HG03558 (cell line): Measurements from ENCODE around the gene LAGE3.

Experiments used
- ATAC-seq: cut with Tn5 transposase; IDR thresholded peaks from one replicate; pipeline ENCODE4 v1.9.1; 2021; ENCODE audit warnings: moderate number of reproducible peaks; ENCODE audit not compliant: unreplicated experiment; ENCODE audit errors: extremely low read depth

LAGE3 gene

GRCh38 chrX:154481911-154482601 lies 3.0 kb upstream of the LAGE3 start:
- no peak for ATAC-seq

GRCh38 chrX:154481195-154481594 lies 2.1 kb upstream of the LAGE3 start:
- no peak for ATAC-seq

DNA sequence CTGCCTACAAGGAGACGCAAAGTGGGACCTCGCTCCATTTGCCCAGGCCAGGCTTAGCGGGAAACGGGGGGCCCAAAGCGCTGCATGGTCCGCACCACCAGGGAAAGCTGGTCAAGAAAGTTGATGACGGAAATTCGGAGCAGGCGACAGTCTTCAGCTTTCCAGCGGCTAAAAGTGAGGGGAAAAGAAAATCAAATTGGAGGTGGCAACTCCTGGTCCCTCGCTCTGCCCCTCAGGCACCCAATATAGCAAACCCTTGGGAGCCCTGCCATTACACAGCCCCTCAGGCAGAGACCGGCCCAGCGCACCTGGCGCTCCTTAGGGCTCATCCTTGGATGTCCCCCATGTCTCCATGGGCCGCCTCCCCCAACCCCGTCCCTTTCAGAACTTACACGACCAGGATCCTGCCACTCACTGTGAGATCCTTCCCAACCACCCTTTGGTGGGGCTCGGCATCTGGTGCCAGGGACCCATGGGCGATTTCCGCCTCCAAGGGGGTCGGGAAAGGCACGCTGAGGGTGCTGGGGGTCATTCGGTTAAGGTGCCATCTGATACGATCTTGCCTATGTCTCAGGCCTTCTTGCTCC lies 1.1 kb downstream of the LAGE3 start:
- ATAC-seq, result no peak

DNA sequence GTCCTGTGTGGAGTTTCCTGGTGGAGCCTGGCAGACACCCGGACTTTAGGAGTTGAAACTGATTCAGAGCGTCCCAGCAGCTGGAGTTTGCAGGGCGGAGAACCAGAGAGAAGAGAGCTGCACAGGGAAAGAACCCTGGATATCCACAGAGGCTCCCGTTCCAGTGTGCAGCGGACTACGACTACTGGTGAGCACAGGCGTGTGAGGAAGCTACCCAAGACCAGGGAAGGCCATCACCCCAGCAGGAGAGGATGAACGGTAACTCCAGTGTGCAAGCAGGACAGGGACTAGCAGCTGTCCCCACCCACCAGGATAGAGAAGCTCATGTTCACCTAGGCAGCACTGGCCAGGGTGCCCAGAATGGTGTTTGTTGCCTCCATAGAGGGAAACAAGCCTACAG lies 2.3 kb downstream of the LAGE3 start:
- no peak for ATAC-seq

DNA sequence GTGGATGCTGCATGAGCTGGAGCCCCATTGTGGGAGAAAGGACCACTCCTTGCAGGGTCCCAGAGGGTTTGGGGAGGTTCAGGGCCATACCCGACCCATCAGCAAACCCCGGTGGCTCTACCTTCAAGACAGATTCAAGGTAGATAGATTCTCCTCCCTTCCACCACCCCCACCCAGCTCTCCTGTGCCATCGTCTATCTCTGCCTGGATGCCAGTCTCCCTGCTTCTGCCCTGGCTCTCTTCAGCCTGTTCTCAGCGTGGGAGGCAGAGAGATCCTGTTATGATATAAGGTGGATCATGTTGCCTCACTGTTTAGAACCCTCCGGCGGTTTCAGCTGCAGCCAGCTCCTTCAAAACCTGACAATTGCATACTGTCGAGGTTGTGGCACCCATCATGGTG lies 5.4 kb downstream of the LAGE3 start:
- no peak for ATAC-seq

DNA sequence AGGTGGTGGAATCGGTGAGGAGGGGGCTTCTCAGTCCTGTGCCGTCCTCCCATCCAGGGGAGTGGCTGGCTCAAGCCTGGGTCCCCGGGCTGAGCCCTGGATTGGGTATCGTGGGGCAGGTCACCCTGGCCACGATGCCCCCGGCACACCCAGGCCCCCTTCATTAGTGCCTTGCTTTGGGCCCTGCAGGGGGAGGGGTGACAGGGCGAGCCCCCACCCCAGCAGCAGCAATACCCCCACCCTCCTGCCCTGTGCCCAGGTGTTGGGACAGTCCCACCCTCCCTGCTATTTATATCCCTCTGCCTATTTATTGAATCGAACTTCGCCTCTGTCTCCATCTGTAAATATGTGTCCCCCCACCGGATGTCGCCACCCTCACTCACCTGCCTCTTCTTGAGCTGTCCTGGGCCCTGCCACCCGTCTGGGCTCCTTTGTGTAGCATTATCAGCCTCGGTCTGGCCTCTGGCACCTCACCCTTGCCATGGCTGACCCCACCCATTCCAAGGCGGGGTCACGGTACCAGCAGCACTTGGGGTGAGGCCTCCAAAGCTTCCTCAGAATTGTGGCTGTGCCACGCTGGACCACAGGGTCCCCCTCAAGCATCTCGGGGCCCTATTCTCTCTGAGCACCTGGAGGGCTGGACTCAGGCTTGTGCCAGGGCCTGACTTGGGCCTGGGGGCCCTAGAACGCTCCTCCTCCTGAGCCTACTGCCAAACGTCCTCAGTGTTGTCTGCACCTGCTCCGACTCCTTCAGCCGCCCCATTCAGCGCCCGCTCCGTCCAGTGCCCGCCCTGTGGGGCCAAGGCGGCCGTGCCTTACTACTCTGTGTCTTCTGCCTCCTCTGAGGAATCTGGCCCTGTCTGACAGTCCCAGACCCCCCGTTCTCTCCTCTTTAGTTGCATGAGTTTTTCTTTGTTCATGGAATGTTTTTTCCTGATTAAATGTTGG lies 6.1 kb downstream of the LAGE3 start:
- ATAC-seq, result no peak

DNA sequence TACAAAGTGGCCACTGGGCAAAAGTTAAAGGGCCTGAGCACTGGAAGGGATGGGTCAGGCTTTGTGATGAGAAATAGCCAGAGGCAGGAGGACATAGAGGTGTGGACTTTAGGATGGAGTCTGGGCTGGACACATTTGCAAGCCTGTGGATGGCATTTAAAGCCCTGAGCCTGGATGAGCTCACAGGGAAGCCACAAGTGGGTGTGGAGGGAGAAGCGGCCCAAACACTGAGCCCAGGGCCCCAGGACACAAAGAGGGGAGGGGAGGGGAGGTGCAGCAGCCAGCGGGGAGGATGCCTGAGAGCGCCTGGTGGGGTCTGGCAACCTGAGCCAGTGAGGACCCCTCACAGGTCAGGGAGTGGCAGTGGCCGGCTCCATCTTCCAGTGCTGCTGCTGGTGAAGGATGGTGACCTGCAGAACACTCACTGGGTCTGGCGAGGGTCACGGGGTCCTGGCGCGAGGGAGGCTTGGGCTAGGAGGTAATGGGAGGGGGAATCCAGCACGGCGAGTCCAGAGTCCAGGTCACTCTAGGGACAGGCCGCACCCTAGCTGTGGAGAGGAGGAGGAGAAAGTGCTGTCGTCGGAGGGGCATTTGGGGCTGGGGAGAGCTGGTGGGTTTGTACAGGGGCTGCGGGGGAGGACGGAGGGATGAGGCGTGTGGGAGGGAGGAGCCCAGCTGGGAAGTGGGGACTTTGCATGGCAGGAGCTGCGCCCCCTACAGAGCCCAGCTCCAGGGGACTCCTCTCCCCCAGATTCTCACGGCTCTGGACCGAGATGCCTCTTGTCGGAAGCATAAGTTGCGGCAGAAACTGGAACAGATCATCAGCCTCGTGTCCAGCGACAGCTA lies 7.0 kb downstream of the LAGE3 start:
- ATAC-seq, result no peak

DNA sequence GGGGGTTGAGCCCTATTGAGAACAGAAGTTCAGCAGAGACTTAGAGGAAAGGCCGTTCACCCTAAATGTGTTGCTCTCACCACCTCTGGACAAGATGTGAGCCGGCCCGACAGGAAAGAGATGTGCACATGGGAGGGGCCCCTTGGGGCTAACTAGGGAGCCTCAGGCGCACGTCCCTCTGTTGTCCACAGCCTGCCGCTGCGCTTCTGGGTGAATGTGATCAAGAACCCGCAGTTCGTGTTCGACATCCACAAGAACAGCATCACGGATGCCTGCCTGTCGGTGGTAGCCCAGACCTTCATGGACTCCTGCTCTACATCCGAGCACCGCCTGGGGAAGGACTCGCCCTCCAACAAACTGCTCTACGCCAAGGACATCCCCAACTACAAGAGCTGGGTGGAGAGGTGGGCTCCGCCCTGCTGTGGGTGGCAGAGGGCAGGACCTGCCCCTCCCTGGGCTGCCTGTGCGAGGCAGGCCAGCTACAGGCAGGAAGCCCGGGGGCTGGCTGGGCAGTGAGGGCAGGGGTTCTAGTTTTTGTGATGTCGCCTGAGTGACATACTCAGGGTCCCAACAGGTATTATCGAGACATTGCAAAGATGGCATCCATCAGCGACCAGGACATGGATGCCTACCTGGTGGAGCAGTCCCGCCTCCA lies 8.0 kb downstream of the LAGE3 start:
- no peak for ATAC-seq

GRCh38 chrX:154470434-154470833 lies 8.6 kb downstream of the LAGE3 start:
- no peak for ATAC-seq

DNA sequence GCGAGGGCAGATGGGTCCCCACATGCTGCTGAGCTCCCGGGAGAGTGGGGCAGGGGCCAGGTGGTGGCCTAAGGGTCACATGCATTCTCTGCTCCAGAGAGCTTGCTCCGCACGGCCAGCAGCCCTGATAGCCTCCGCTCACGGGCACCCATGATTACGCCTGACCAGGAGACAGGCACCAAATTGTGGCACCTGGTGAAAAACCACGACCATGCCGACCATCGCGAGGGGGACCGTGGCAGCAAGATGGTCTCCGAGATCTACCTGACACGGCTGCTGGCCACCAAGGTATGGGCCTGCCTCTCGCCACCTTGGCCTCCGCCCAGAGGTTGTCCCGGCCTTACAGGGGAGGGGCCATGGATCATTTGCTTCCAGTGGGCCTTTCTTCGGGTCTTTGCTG lies 9.2 kb downstream of the LAGE3 start:
- ATAC-seq, result no peak

DNA sequence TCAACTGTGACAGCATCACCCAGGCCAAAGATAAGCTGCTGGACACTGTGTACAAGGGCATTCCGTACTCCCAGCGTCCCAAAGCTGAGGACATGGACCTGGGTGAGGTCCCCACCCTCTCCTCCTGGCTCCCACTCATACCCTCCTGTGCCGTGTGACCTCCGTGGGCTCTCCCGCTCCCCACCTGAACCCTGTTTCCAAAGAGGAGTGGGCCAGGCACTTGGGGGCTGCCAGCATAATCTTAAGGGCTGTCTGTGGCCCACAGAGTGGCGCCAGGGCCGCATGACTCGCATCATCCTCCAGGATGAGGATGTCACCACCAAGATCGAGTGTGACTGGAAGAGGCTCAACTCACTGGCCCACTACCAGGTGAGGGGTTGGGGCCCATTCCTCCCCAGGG lies 10.0 kb downstream of the LAGE3 start:
- ATAC-seq, result no peak

DNA sequence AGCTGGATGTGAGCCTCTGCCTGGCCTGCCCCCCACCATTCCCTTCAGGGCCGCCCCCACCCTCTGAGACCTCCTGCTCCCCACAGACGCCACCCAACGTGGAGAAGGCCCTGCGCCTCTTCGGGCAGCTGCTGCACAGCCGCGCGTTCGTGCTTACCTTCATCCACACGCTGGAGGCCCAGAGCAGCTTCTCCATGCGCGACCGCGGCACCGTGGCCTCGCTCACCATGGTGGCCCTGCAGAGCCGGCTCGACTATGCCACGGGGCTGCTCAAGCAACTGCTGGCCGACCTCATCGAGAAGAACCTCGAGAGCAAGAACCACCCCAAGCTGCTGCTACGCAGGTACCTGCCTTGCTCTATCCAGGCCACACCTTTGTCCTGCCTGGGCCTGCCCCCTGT lies 10.9 kb downstream of the LAGE3 start:
- no peak for ATAC-seq

DNA sequence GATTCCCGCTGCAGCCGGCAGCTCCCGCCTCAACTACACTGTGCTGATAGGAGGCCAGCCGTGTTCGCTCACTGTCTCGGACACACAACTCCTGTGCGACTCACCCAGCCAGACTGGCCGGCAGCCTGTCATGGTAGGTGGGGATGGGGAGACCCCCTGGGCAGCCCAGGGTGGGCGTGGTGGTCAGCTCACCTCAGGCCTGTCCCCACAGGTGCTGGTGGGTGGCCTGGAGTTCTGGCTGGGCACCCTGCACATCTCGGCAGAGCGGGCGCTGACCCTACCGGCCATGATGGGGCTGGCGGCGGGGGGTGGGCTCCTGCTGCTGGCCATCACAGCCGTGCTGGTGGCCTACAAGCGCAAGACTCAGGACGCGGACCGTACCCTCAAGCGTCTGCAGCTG lies 11.5 kb downstream of the LAGE3 start:
- no peak for ATAC-seq

GRCh38 chrX:154466907-154467306 lies 12.2 kb downstream of the LAGE3 start:
- no peak for ATAC-seq

DNA sequence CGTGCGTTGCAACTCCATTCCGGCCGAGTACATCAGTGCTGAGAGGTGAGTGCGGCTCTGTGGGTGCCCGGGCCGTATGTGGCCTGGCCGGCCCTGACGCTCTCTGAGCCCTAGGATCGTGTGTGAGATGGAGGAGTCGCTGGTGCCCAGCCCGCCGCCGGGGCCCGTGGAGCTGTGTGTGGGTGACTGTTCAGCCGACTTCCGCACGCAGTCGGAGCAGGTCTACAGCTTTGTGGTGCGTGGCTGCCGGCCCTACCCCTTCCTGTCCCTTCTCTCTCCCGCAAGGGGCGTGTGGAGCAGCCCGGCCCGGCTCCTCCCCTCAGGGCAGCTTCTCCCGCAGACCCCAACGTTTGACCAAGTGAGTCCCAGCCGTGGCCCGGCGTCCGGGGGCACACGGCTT lies 13.0 kb downstream of the LAGE3 start:
- no peak for ATAC-seq

DNA sequence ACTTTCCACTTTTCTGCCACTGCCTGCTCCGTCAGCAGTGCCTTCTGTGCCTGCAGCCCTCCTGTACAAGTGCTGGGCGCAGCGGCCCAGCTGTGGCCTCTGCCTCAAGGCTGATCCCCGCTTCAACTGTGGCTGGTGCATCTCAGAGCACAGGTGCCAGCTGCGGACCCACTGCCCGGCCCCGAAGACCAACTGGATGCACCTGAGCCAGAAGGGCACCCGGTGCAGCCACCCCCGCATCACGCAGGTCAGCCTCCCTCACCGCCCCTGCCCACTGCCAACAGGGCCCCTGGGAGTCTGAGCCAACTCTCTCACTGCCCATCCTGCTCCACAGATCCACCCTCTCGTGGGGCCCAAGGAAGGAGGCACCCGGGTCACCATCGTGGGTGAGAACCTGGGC lies 13.5 kb downstream of the LAGE3 start:
- no peak for ATAC-seq

DNA sequence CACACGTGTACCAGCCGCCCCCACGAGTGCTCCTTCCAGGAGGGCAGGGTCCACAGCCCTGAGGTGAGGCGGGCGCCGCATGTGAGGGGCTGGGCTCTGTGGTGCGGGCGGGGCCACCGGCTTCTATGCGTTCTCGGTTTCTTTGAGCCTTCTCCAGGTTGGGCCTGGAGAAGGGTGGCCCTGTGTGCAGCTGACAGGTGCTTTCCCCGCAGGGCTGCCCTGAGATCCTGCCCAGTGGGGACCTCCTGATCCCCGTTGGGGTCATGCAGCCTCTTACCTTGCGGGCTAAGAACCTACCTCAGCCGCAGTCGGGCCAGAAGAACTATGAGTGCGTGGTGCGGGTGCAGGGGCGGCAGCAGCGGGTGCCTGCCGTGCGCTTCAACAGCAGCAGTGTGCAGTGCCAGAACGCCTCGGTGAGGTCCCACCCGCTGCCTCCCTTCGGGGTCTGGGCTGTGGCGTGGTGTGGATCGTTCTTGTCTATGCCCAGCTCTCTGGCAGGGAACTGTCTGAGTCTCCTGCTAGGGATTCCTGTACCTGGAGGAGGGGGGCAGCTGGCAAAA lies 14.2 kb downstream of the LAGE3 start:
- no peak for ATAC-seq

DNA sequence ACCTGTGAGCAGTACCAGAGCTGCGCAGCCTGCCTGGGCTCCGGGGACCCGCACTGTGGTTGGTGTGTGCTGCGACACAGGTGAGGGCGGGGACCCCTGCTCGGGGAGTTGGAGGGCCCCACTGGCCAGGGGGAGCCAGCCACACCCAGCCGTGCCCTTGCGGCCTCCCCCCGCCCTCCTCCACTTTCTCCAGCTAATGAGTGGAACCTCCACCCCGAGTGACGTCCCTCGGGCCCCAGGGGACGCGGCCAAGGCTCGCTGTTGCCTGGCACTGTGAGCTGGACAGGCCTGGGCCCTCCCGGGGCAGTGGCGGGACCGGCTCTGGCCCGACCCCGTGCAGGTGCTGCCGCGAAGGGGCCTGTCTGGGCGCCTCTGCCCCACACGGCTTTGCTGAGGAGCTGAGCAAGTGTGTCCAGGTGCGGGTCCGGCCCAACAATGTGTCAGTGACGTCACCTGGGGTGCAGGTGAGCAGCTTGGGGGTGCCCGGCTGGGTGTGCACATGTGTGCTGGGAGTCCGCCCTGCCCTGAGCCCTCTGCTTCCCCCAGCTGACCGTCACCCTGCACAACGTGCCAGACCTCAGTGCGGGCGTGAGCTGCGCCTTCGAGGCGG lies 15.4 kb downstream of the LAGE3 start:
- no peak for ATAC-seq

- ATAC-seq, result no peak
These were observed 16.7 kb downstream of the LAGE3 start for GRCh38 chrX:154462396-154462795.
